GM12873 (cell line): Measurements from ENCODE around the gene ADCY4.

ENCODE experiments used
- CTCF ChIP-seq: IDR thresholded peaks from 2 replicates; pipeline ENCODE4 v1.5.1; 2012; ENCODE audit warnings: low read depth, mild to moderate bottlenecking, moderate library complexity, low read length, control low read depth; ENCODE audit not compliant: insufficient read depth; ENCODE audit errors: missing control alignments

ADCY4 gene

GRCh38 chr14:24365600-24366412 is 30.9 kb upstream of the ADCY4 start:
- TF ChIP-seq CTCF: peak; percentile 76

- no peak for TF ChIP-seq CTCF
Observed at GRCh38 chr14:24364841-24365240, 30.0 kb upstream of the ADCY4 start.

- no peak for TF ChIP-seq CTCF
Observed at GRCh38 chr14:24363401-24363800, 28.5 kb upstream of the ADCY4 start.

- TF ChIP-seq CTCF: no peak
Observed at GRCh38 chr14:24362241-24362960, 27.5 kb upstream of the ADCY4 start.

GRCh38 chr14:24361326-24361725 is 26.5 kb upstream of the ADCY4 start:
- no peak for TF ChIP-seq CTCF

GRCh38 chr14:24360281-24360680 is 25.4 kb upstream of the ADCY4 start:
- TF ChIP-seq CTCF: no peak

- TF ChIP-seq CTCF: no peak
Observed at GRCh38 chr14:24356208-24356607, 21.3 kb upstream of the ADCY4 start.
